HEK293T (cell line): Measurements from ENCODE around the gene SMC3.

Source experiments
- CTCF ChIA-PET: fragments of 350-600 bp; formaldehyde crosslinking; extraction: SDS; loops from one replicate; lab custom pipeline; 2021; ENCODE audit warnings: antibody characterized with exemption, inconsistent platforms; lab: Yijun Ruan, JAX
- POLR2A ChIA-PET: fragments of 350-600 bp; formaldehyde crosslinking; extraction: SDS; loops from one replicate; lab custom pipeline; 2020; ENCODE audit warnings: antibody characterized with exemption, inconsistent platforms; lab: Yijun Ruan, JAX
- DNase-seq: peaks from one replicate; pipeline ENCODE4 v3.0.0; 2012; ENCODE audit warnings: mixed read lengths; ENCODE audit errors: extremely low spot score
- ARNT ChIP-seq: fragments of 450-650 bp; IDR thresholded peaks from 2 replicates; pipeline ENCODE4 v1.6.1; 2017; ENCODE audit warnings: mild to moderate bottlenecking
- BHLHE40 ChIP-seq: fragments of 450-650 bp; IDR thresholded peaks from 2 replicates; pipeline ENCODE4 v1.6.1; 2016; ENCODE audit warnings: mild to moderate bottlenecking, moderate library complexity, borderline replicate concordance
- CTBP1 ChIP-seq: fragments of 450-650 bp; IDR thresholded peaks from 2 replicates; pipeline ENCODE4 v1.6.1; 2016; ENCODE audit warnings: borderline replicate concordance
- ELF4 ChIP-seq: fragments of 450-650 bp; IDR thresholded peaks from 2 replicates; pipeline ENCODE4 v1.6.1; 2017; ENCODE audit warnings: antibody characterized with exemption
- FOXK2 ChIP-seq: fragments of 450-650 bp; IDR thresholded peaks from 2 replicates; pipeline ENCODE4 v1.6.1; 2016; ENCODE audit warnings: mild to moderate bottlenecking
- FOXM1 ChIP-seq: fragments of 450-650 bp; IDR thresholded peaks from 2 replicates; pipeline ENCODE4 v1.6.1; 2017; ENCODE audit warnings: mild to moderate bottlenecking, borderline replicate concordance
- HDGF ChIP-seq: fragments of 450-650 bp; IDR thresholded peaks from 2 replicates; pipeline ENCODE4 v1.6.1; 2017; ENCODE audit warnings: antibody characterized with exemption, borderline replicate concordance
- L3MBTL2 ChIP-seq: fragments of 450-650 bp; conservative IDR thresholded peaks from 2 replicates; pipeline ENCODE4 v1.6.1; 2016; ENCODE audit warnings: mild to moderate bottlenecking
- NFRKB ChIP-seq: fragments of 450-650 bp; IDR thresholded peaks from 2 replicates; pipeline ENCODE4 v1.6.1; 2016; ENCODE audit warnings: mild to moderate bottlenecking, moderate library complexity
- PKNOX1 ChIP-seq: fragments of 450-650 bp; IDR thresholded peaks from 2 replicates; pipeline ENCODE4 v1.6.1; 2016
- SP1 ChIP-seq: fragments of 450-650 bp; IDR thresholded peaks from 2 replicates; pipeline ENCODE4 v1.6.1; 2017
- SUZ12 ChIP-seq: fragments of 450-650 bp; IDR thresholded peaks from 2 replicates; pipeline ENCODE4 v1.6.1; 2016; ENCODE audit warnings: mild to moderate bottlenecking
- ZNF384 ChIP-seq: fragments of 450-650 bp; IDR thresholded peaks from 2 replicates; pipeline ENCODE4 v1.6.1; 2016

SMC3 gene

GRCh38 chr10:110567201-110568054, at the start of gene SMC3:
Gene SMC3, plus strand, starts transcription at chr10:110567695. Its CDS starts 122 bp downstream, at chr10:110567817.
- ChIA-PET CTCF (no interaction called here), POLR2A (interaction anchor here (0.6 to 1.6 kb wide), 2 partner anchors 20 to 263 kb away, joined by 3 to 6 read pairs; partner anchors contain the start of gene SMNDC1)
- TF ChIP-seq PKNOX1 (no peak), CTBP1 (peak; percentile 36; the same call in 1 of the 2 replicates), FOXM1 (peak; percentile 92), ARNT (no peak), ZNF384 (no peak), ELF4 (0 out of 2 replicates have a peak, but pooled peaks have one; percentile 25), NFRKB (peak; percentile 28; the same call in 1 of the 2 replicates), SUZ12 (no peak), L3MBTL2 (peak; percentile 98), BHLHE40 (peak; percentile 96)
- peak; percentile 92 for DNase-seq

DNA sequence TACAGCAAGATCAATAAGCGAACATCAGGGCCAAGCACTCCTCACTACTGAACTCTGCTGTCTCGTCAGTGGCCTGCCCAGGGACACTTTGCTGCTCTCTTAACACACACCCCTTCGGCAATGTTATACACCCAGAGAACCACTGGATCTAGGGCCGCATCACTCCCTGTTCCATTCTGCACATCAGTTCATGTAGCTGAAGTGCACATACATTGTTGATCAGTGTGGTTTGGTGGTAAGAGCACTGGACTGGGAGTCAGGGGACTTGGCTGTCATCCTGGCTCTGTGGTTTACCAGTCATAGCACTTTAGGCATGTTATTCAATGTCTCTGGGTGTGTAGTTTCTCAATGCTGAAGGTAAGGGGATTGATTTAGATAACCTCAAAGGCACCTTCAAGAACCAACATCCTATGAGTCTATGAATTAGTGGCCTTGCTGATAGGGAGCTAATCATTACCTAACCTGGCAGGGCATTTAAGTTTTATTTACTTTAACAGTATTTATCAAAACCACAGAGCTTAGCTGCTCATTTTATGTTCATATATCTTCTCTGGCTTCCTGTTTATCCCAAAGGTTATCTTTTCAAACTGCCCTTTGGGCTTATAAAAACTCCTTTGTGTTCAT, 45.0 kb upstream of the SMC3 start:
- ChIA-PET POLR2A (no interaction called here), CTCF (no interaction called here)
- no peak for DNase-seq
- no peak for TF ChIP-seq SP1
- no peak for TF ChIP-seq L3MBTL2
- no peak for TF ChIP-seq SUZ12
- no peak for TF ChIP-seq PKNOX1

GRCh38 chr10:110523736-110524135, 43.8 kb upstream of the SMC3 start:
- TF ChIP-seq FOXM1, result no peak
- TF ChIP-seq NFRKB, result no peak
- CTCF ChIA-PET, result no interaction called here
- DNase-seq, result no peak
- POLR2A ChIA-PET, result no interaction called here

- POLR2A ChIA-PET, result no interaction called here
- CTCF ChIA-PET, result no interaction called here
- no peak for DNase-seq
- no peak for TF ChIP-seq L3MBTL2
- no peak for TF ChIP-seq PKNOX1
- no peak for TF ChIP-seq BHLHE40
Measured at GRCh38 chr10:110524179-110524858, 43.2 kb upstream of the SMC3 start.

DNA sequence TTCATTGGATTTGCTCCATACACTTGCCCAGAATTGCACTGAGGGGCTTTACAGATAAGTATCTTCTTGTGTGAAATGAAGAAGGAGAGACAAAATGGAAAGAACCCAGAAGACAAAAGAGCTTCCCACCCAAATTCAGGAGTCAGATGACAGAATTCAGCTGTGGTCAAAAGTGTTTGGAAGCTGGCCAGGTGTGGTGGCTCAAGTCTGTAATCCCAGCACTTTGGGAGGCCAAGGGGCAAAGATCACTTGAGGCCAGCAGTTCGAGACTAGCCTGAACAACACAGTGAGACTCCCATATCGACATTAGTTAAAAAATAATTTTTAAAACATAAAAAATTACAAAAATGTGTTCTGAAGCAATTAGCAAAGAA, 42.6 kb upstream of the SMC3 start:
- no peak for DNase-seq
- POLR2A ChIA-PET, result no interaction called here
- CTCF ChIA-PET, result no interaction called here
- TF ChIP-seq HDGF (no peak), SP1 (no peak), BHLHE40 (no peak), FOXM1 (no peak), ELF4 (no peak), FOXK2 (no peak), ARNT (no peak), L3MBTL2 (no peak), CTBP1 (no peak), ZNF384 (no peak), SUZ12 (no peak), PKNOX1 (no peak)

- TF ChIP-seq FOXK2, result no peak
- DNase-seq, result no peak
- POLR2A ChIA-PET, result no interaction called here
- CTCF ChIA-PET, result no interaction called here
Measured at GRCh38 chr10:110525349-110526260, 41.9 kb upstream of the SMC3 start.
